Activated CD8-positive, alpha-beta T cell treated with anti-CD3 and anti-CD28 coated beads, Interleukin-2, amount 10 ng/mL, durations not matched to agents 7 days and 5 days (primary cell): Measurements from ENCODE around the gene MRPS11. TPM values are rescaled to one million over a fixed set of nuclear protein-coding genes. Genes with fewer than 3 reads are reported as not detected.
"Not testable (repeated sequence)": the region's sequence is repeated elsewhere in the genome, so short reads cannot be mapped to it uniquely, and the experiment has no call there.

Experiments
- ATAC-seq: fragments of 150-1000 bp; cut with Tn5 transposase; one replicate; pipeline ENCODE4 v1.10.0; 2021; ENCODE audit warnings: moderate library complexity
- CTCF ChIA-PET: fragments of 350-600 bp; sonication (Branson Sonifier 250); formaldehyde crosslinking; loops from one replicate; lab custom pipeline; 2021; ENCODE audit warnings: antibody characterized with exemption; lab: Charles Lee
- POLR2A ChIA-PET: fragments of 350-600 bp; sonication (Branson Sonifier 250); formaldehyde crosslinking; loops from one replicate; lab custom pipeline; 2021; ENCODE audit warnings: antibody characterized with exemption; lab: Charles Lee
- DNase-seq: peaks from one replicate; pipeline ENCODE4 v3.0.0-alpha.2; 2020
- H3K27ac Mint-ChIP-seq: one replicate; pipeline ENCODE4 v1.8.0; 2021; ENCODE audit warnings: mild to moderate bottlenecking, mixed read lengths
- H3K27me3 Mint-ChIP-seq: one replicate; pipeline ENCODE4 v1.8.0; 2021; ENCODE audit warnings: low read depth, mixed read lengths
- H3K36me3 Mint-ChIP-seq: one replicate; pipeline ENCODE4 v1.8.0; 2021; ENCODE audit warnings: low read depth, mixed read lengths
- H3K4me1 Mint-ChIP-seq: one replicate; pipeline ENCODE4 v1.8.0; 2021; ENCODE audit warnings: low read depth, mixed read lengths
- H3K4me3 Mint-ChIP-seq: one replicate; pipeline ENCODE4 v1.8.0; 2021; ENCODE audit warnings: mild to moderate bottlenecking, mixed read lengths
- H3K9me3 Mint-ChIP-seq: one replicate; pipeline ENCODE4 v1.8.0; 2022; ENCODE audit warnings: mixed read lengths; ENCODE audit not compliant: insufficient read depth
- total RNA-seq, 2 experiments: library from RNA; stranded (reverse); gene quantifications; one replicate each; pipeline ENCODE4 v1.2.3, GENCODE V29; 2021

Gene MRPS11
- total RNA-seq, 2 experiments from 2014 or later: 63.8 to 69.8 TPM

DNA sequence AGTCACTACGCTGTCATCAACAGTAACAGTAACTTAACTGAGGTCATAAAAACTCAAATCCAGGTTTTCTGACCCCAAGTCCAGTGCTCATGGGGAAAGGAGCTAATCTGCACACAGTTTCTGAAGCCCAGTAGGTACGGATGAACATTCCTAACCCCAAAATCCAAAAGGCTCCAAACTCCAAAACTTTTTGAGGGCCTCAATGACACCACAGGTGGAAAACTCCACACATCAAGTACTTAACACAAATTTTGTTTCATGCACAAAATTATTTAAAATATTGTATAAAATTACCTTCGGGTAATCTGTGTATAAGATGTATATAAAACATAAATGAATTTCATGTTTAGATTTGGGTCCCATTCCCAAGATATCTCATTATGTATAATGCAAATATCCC lies 10.8 kb upstream of the MRPS11 start:
- no peaks in the 10 kb centered on the region for H3K27me3 Mint-ChIP-seq
- H3K4me3 Mint-ChIP-seq: no peak overlapping the region
- H3K27ac Mint-ChIP-seq: no peak overlapping the region
- H3K36me3 Mint-ChIP-seq: peaks cover 16% of the 10 kb centered on the region
- CTCF ChIA-PET: interaction anchor here (1.0 to 3.5 kb wide), 2 partner anchors 9 to 14 kb away, joined by 4 to 34 read pairs; partner anchors contain the start of genes MRPL46 and MRPS11
- DNase-seq (peak; percentile 2), ATAC-seq (no peak)
- POLR2A ChIA-PET: interaction anchor here (3.2 kb wide), 1 partner anchor 11 kb away, joined by 13 read pairs; the partner anchor contains the start of genes MRPL46 and MRPS11
- peaks cover 3% of the 10 kb centered on the region for H3K4me1 Mint-ChIP-seq
- no peaks in the 10 kb centered on the region for H3K9me3 Mint-ChIP-seq

DNA sequence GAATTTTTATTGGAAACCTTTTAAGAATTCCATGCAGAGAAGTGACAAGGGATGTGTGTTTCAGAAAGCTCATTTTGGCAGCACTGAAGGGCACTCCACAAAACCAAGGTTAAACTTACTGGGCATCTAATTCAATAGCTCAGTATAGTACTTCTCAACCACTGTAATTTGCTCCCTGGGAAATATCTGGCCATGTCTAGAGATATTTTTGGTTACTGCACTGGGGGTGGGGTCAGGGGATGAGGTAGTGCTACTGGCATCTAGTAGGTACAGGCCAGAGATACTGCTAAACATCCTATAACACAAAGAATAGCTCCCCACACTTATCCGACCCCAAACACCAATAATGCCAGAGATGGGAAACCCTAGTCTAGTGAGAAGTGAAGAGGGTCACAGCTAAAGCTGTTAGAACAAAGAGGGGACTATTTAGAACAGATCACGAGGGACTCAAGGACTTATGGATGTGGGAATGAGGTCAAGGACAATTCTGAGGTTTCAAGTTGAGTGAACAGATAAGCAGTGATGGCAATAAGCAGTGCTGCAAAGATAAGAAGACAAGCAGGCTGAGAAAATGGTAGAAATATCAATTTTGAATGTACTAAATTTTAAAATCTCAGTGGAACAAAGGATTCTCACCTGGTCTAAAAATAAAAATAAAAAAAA lies 3.5 kb upstream of the MRPS11 start:
- H3K27ac Mint-ChIP-seq: no peak overlapping the region

DNA sequence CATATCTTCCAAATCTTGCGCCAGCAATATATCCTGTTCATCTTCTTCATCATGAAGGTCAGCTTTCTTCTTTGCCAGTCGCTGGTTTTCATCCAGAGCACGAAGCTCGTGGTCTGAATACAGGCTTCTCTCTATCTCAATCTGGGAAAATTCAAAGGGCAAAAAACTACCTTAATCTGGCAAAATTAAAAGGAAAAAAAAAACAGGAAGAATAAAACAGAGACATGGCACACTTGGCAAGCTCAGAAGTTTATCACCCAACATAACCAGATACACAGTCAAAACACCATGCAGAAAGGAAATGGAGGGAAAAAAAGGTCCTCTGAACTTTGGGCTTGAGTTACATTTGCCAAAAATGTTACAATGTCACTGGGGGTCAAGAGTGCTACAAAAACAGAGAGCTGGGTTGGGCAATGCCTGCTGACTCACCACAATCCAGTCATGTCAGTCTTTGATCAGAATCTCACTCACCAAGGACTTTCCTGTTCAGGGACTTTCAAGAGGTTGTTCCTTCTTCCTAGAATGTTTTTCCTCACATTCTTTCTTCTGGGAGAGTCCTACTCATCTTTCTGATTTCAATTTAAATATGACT lies 1.8 kb upstream of the MRPS11 start:
- Mint-ChIP-seq H3K27ac (no peak overlapping the region), H3K9me3 (no peaks in the 10 kb centered on the region), H3K4me1 (peaks cover 29% of the 10 kb centered on the region), H3K27me3 (no peaks in the 10 kb centered on the region), H3K4me3 (peak overlapping the region; percentile 95), H3K36me3 (peaks cover 37% of the 10 kb centered on the region)
- DNase-seq: peak; percentile 17
- ChIA-PET POLR2A (interaction anchor here (0.5 to 1.1 kb wide), 3 partner anchors 10 to 56 kb away, joined by 3 to 5 read pairs (median 3); no protein-coding TSS in a partner anchor), CTCF (interaction anchor here (0.9 to 5.7 kb wide), 3 partner anchors 11 to 159 kb away, joined by 3 to 34 read pairs (median 4); no protein-coding TSS in a partner anchor)
- ATAC-seq: no peak

More for the DNA sequence above, 3.5 kb upstream of the MRPS11 start:
- H3K4me3 Mint-ChIP-seq: no peak overlapping the region
- ATAC-seq (no peak), DNase-seq (peak; percentile 15)
- H3K27me3 Mint-ChIP-seq: no peaks in the 10 kb centered on the region
- POLR2A ChIA-PET: no interaction called here
- no peaks in the 10 kb centered on the region for H3K9me3 Mint-ChIP-seq
- CTCF ChIA-PET: interaction anchor here (2.7 to 5.7 kb wide), 2 partner anchors 9 to 14 kb away, joined by 11 to 34 read pairs; no protein-coding TSS in a partner anchor
- H3K36me3 Mint-ChIP-seq: peaks cover 50% of the 10 kb centered on the region
- H3K4me1 Mint-ChIP-seq: peaks cover 29% of the 10 kb centered on the region

DNA sequence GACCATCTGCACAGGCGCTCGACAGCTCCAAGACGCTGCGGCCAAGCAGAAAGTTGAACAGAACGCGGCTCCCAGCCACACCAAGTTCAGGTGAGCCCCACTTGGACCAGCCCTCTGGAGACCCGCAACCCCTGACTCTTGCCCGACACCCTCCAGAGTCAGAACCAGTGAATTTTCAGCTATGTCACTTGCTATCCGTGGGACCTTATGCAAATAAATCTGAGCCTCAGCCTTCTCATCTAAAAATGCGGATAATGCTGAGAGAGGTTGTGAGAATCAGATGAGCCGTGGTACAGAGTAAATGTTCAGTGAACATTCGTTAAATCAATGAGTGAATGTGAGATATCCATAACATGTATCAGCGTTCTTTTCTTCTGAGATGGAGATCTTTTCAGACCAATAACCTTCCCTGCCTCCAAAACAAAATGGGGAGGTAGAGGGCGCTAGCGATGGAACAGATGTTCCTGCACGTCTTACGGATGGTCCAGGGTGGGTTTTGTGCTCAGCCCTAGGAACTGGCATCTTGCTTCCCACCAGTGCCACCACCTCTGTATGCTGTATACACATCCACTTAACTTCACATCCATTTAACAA lies 524 bp downstream of the MRPS11 start:
- Mint-ChIP-seq H3K27ac (peak overlapping the region; percentile 99), H3K27me3 (no peaks in the 10 kb centered on the region), H3K4me1 (peaks cover 29% of the 10 kb centered on the region), H3K4me3 (peak overlapping the region; percentile 95), H3K9me3 (no peaks in the 10 kb centered on the region), H3K36me3 (peaks cover 37% of the 10 kb centered on the region)
- DNase-seq (peak; percentile 37), ATAC-seq (no peak)
- ChIA-PET CTCF (interaction anchor here (1.1 to 5.7 kb wide), 7 partner anchors 13 to 196 kb away, joined by 3 to 34 read pairs (median 5); no protein-coding TSS in a partner anchor), POLR2A (interaction anchor here (0.6 to 2.1 kb wide), 9 partner anchors 9 to 437 kb away, joined by 3 to 13 read pairs (median 4); partner anchors contain the start of genes AEN and ISG20)

DNA sequence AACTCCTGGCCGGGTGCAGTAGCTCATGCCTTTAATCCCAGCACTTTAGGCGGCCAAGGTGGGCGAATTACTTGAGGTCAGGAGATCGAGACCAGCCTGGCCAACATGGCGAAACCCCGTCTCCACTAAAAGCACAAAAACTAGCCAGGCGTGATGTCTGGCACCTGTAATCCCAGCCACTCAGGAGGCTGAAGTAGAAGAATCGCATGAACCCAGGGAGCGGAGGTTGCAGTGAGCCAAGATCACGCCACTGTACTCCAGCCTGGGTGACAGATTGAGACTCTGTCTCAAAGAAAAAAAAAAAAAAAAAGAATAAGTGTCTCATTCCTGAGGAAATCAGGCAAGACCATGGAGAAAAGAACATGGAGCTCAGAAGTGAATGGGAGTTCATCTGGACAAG lies 1.2 kb downstream of the MRPS11 start:
- Mint-ChIP-seq H3K4me1 (peaks cover 29% of the 10 kb centered on the region), H3K4me3 (peak overlapping the region; percentile 95), H3K36me3 (peaks cover 31% of the 10 kb centered on the region), H3K27ac (peak overlapping the region; percentile 99)
- DNase-seq, POLR2A ChIA-PET, H3K9me3 Mint-ChIP-seq, ATAC-seq, H3K27me3 Mint-ChIP-seq: not testable (repeated sequence)
- CTCF ChIA-PET: interaction anchor here (0.7 to 5.7 kb wide), 4 partner anchors 14 to 289 kb away, joined by 3 to 34 read pairs (median 4); no protein-coding TSS in a partner anchor

DNA sequence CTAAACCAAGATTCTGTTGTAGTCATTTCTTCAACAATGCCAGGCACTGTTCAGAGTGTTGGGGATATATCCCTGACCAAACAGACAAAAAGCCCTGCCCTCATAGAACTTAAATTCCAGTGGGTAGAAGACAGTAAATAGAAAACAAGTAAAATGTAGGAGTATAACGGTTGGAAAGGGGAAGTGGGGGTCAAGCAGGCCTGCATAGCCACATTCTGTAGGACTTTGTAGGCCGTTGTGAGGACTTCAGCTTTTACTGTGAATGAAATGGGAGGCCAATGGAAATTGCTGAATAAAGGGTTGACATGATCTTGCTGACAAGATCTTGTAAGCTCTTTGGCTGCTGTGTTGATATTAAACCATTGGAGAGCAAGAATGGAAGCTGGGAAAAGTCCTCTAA lies 1.8 kb downstream of the MRPS11 start:
- peaks cover 27% of the 10 kb centered on the region for H3K36me3 Mint-ChIP-seq
- H3K9me3 Mint-ChIP-seq: no peaks in the 10 kb centered on the region
- DNase-seq (no peak), ATAC-seq (no peak)
- ChIA-PET POLR2A (interaction anchor here (0.6 kb wide), 1 partner anchor 8 kb away, joined by 3 read pairs; no protein-coding TSS in a partner anchor), CTCF (interaction anchor here (1.5 kb wide), 1 partner anchor 195 kb away, joined by 3 read pairs; no protein-coding TSS in a partner anchor)
- H3K4me3 Mint-ChIP-seq: no peak overlapping the region
- no peaks in the 10 kb centered on the region for H3K27me3 Mint-ChIP-seq
- H3K27ac Mint-ChIP-seq: no peak overlapping the region
- H3K4me1 Mint-ChIP-seq: peaks cover 29% of the 10 kb centered on the region

DNA sequence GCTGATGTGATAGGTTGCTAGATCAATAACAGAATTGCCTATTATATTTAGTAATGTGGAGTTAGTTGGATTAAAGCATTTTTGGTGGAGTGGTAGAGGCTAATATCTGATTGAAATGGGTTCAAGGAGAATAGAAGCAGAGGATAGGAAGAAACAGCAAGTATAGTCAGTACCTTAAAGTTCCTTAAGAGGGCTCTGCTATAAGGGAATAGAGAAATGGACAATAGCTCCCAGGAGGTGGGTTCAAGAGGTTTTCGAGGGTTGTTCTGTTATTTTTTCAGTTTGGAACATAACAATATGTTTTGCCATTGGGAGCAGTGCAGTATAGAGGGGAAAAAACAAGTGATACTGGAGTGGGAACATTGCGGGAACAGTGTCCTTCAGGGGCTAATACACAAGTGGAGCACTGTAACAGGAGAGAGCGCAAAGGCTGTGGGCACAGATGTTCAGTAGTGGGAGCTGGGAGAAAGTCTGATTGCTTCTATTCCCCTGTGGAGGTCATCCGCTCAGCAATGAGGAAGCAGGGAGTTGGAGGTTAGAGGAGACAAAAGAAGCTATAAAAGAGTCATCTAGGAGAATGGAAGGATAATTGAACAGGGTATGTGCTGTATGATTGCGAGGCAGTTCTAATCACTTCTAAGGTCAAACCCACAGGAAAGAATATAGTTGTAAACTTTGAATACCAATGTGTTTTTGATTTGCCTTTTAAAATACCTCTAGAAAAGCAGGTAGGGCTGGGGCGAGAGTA lies 3.3 kb downstream of the MRPS11 start:
- POLR2A ChIA-PET: interaction anchor here (0.6 kb wide), 2 partner anchors 142 to 264 kb away, joined by 3 to 5 read pairs; no protein-coding TSS in a partner anchor
- CTCF ChIA-PET: interaction anchor here (0.8 to 1.5 kb wide), 5 partner anchors 9 to 418 kb away, joined by 3 to 4 read pairs (median 3); no protein-coding TSS in a partner anchor

DNA sequence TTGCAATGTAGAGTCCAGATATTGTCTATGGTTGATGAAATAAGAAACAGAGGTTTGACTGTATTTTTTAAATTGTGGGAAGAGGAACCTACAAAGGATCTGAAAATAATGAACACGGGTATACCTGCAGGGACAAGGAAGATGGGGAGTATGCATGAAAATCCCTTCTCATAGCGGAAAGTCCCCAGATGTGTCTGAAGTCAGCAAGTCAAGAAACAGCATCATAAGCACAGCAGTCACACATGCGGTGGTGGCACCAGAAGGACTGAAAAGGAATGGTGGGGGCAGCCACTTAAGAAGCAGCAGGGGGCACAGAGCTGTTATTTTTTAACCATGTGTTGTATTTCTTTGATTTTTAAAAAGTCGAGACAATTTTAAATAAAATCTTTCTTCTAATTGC lies 4.7 kb downstream of the MRPS11 start:
- CTCF ChIA-PET: interaction anchor here (0.7 kb wide), 1 partner anchor 152 kb away, joined by 3 read pairs; no protein-coding TSS in a partner anchor

More for the DNA sequence above, 3.3 kb downstream of the MRPS11 start:
- H3K9me3 Mint-ChIP-seq: no peaks in the 10 kb centered on the region
- H3K36me3 Mint-ChIP-seq: peaks cover 25% of the 10 kb centered on the region
- H3K4me1 Mint-ChIP-seq: peaks cover 18% of the 10 kb centered on the region
- no peak for DNase-seq
- H3K27ac Mint-ChIP-seq: no peak overlapping the region
- no peak for ATAC-seq
- H3K4me3 Mint-ChIP-seq: no peak overlapping the region
- no peaks in the 10 kb centered on the region for H3K27me3 Mint-ChIP-seq

DNA sequence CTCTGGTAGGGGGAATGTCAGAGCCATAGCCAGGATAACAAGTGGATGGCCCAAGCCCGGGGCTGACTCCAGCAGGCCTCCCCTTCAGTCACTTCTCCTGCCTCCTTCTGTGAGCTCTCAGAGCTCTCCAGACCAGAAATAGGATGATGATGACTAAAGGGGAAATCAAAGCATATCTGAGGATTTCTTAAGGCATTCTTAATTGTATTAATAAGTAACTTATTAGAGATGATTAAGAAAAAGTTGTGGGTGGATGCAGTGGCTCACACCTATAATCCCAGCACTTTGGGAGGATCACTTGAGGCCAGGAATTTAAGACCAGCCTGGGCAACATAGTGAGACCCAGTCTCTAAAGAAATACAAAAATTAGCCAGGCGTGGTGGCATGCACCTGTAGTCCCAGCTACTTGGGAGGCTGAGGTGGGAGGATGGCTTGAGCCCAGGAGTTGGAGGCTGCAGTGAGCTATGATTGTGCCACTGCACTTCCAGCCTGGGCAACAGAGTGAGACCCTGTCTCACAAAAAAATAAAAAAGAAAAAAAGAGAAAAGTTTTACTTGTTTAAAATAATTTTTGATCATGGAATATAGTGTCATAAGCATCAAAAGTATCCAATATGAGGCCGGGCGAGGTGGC lies 6.3 kb downstream of the MRPS11 start:
- H3K27me3 Mint-ChIP-seq, H3K4me1 Mint-ChIP-seq, POLR2A ChIA-PET, H3K27ac Mint-ChIP-seq, ATAC-seq, DNase-seq, H3K9me3 Mint-ChIP-seq, H3K4me3 Mint-ChIP-seq: not testable (repeated sequence)
- H3K36me3 Mint-ChIP-seq: peaks cover 35% of the 10 kb centered on the region
- CTCF ChIA-PET: interaction anchor here (1.3 kb wide), 1 partner anchor 191 kb away, joined by 4 read pairs; no protein-coding TSS in a partner anchor

More for the DNA sequence above, 4.7 kb downstream of the MRPS11 start:
- no peaks in the 10 kb centered on the region for H3K27me3 Mint-ChIP-seq
- ATAC-seq (no peak), DNase-seq (no peak)
- peaks cover 7% of the 10 kb centered on the region for H3K4me1 Mint-ChIP-seq
- H3K36me3 Mint-ChIP-seq: peaks cover 33% of the 10 kb centered on the region
- H3K27ac Mint-ChIP-seq: no peak overlapping the region
- H3K4me3 Mint-ChIP-seq: no peak overlapping the region
- POLR2A ChIA-PET: no interaction called here
- no peaks in the 10 kb centered on the region for H3K9me3 Mint-ChIP-seq

DNA sequence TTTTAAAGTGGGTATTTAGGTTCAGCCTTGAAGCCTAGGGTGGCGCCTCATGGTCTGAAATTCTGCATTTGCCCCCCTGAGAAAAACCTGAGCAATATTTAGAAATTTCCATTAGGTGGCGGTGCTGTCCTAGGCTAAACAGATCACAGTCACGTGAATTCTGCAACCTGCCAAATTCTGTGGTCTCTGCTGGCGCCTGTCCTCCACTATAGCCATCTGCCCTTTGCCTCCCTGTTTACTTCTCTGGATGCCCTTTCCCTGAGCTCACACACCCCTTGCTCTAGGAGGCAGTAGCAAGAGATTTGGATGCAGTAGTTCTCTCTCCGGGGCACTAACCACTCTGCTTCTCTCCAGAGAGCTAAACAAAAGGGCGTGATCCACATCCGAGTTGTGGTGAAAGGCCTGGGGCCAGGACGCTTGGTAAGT lies 9.1 kb downstream of the MRPS11 start:
- CTCF ChIA-PET: no interaction called here
- no peaks in the 10 kb centered on the region for H3K4me1 Mint-ChIP-seq
- DNase-seq (peak; percentile 37), ATAC-seq (no peak)
- H3K36me3 Mint-ChIP-seq: peaks cover 35% of the 10 kb centered on the region
- POLR2A ChIA-PET: interaction anchor here (1.5 kb wide), 1 partner anchor 9 kb away, joined by 4 read pairs; the partner anchor contains the start of genes MRPL46 and MRPS11
- no peaks in the 10 kb centered on the region for H3K9me3 Mint-ChIP-seq
- no peak overlapping the region for H3K27ac Mint-ChIP-seq
- no peaks in the 10 kb centered on the region for H3K27me3 Mint-ChIP-seq
- no peak overlapping the region for H3K4me3 Mint-ChIP-seq
